A549 (cell line): Measurements from ENCODE around the gene CMTM3. TPM values are rescaled to one million over a fixed set of nuclear protein-coding genes. Genes with fewer than 3 reads are reported as not detected.
"Not testable (repeated sequence)": the region's sequence is repeated elsewhere in the genome, so short reads cannot be mapped to it uniquely, and the experiment has no call there.

Experiments
- ATAC-seq, 2 experiments: fragments of 200-7000 bp in 1 of 2; fragments of >200 bp in 1 of 2; cut with Nextera tagmentation in 1 of 2; cut with Tn5 transposase in 1 of 2; 3 replicates each; pipeline versions ENCODE4 v1.8.0 to v1.9.1; 2018 to 2020; ENCODE audit warnings: mild to moderate bottlenecking in 1 of 2, moderate library complexity in 1 of 2
- CTCF ChIA-PET: fragments of 300-600 bp; sonication (Branson Sonifier 250); formaldehyde crosslinking; extraction: SDS; loops from one replicate; lab custom pipeline; 2021; ENCODE audit warnings: antibody characterized with exemption, inconsistent platforms; lab: Yijun Ruan, JAX
- POLR2A ChIA-PET: fragments of 350-600 bp; formaldehyde crosslinking; extraction: SDS; loops from one replicate; lab custom pipeline; 2021; ENCODE audit warnings: antibody characterized with exemption, inconsistent platforms; lab: Yijun Ruan, JAX
- DNase-seq, 2 experiments: peaks; one replicate each; pipeline versions ENCODE4 v3.0.0 to v3.0.0-alpha.2; 2011 to 2016; ENCODE audit warnings: low read depth in 1 of 2, low spot score in 1 of 2
- FAIRE-seq: peaks from 2 replicates; lab custom pipeline; 2011; peaks lifted over from hg19 to GRCh38; lab: Jason Lieb, UNC
- H3K27ac ChIP-seq, 2 experiments: fragments of >200 bp; sonication (Bioruptor Twin); formaldehyde crosslinking; 3 replicates each; pipeline ENCODE4 v1.5.1; 2016 to 2017
- H3K4me1 ChIP-seq: fragments of >200 bp; sonication (Bioruptor Twin); formaldehyde crosslinking; 3 replicates; pipeline ENCODE4 v1.6.1; 2016
- H3K4me2 ChIP-seq: fragments of >200 bp; sonication (Bioruptor Twin); formaldehyde crosslinking; 3 replicates; pipeline ENCODE4 v1.6.1; 2016
- H3K4me3 ChIP-seq: fragments of >200 bp; sonication (Bioruptor Twin); formaldehyde crosslinking; 3 replicates; pipeline ENCODE4 v1.5.1; 2016
- H3K9me3 ChIP-seq: fragments of >200 bp; sonication (Bioruptor Twin); formaldehyde crosslinking; 3 replicates; pipeline ENCODE4 v1.6.1; 2016
- CBX2 ChIP-seq: fragments of 200-600 bp; sonication (generic); IDR thresholded peaks from 2 replicates; pipeline ENCODE4 v1.6.1; 2016; ENCODE audit warnings: low read depth, mild to moderate bottlenecking, borderline replicate concordance
- CHD2 ChIP-seq: fragments of 150-350 bp; IDR thresholded peaks from 2 replicates; pipeline ENCODE4 v1.6.1; 2014; ENCODE audit warnings: low read length; ENCODE audit not compliant: partially characterized antibody
- CHD4 ChIP-seq: fragments of 200-600 bp; sonication (generic); IDR thresholded peaks from 2 replicates; pipeline ENCODE4 v1.6.1; 2016; ENCODE audit warnings: antibody characterized with exemption, mild to moderate bottlenecking, borderline replicate concordance
- ESRRA ChIP-seq: fragments of 150-350 bp; IDR thresholded peaks from 2 replicates; pipeline ENCODE4 v1.6.1; 2014; ENCODE audit warnings: mild to moderate bottlenecking, low read length, borderline replicate concordance
- FOSL2 ChIP-seq, 2 experiments: fragments of 450-650 bp in 1 of 2; fragments of >200 bp in 1 of 2; sonication (Bioruptor Twin) in 1 of 2; formaldehyde crosslinking; IDR thresholded peaks; 2 replicates each; pipeline versions ENCODE4 v1.5.0 to v1.6.1; 2016 to 2020; ENCODE audit warnings: mild to moderate bottlenecking in 1 of 2, moderate library complexity in 1 of 2
- HOXA7 ChIP-seq: fragments of 250-450 bp; sonication (Bioruptor Pico); IDR thresholded peaks from 2 replicates; pipeline ENCODE4 v1.5.0; 2020; ENCODE audit warnings: mild to moderate bottlenecking, moderate library complexity
- HOXB5 ChIP-seq: fragments of 250-450 bp; sonication (Bioruptor Pico); IDR thresholded peaks from 2 replicates; pipeline ENCODE4 v1.5.0; 2020; ENCODE audit warnings: mild to moderate bottlenecking, moderate library complexity
- JUN ChIP-seq, 2 experiments: fragments of >200 bp; sonication (Bioruptor Twin); formaldehyde crosslinking; IDR thresholded peaks; 2 replicates in 1 of 2; 3 replicates in 1 of 2; pipeline ENCODE4 v1.6.1; 2016 to 2017
- MAFK ChIP-seq: fragments of 450-650 bp; IDR thresholded peaks from 2 replicates; pipeline ENCODE4 v1.6.1; 2014; ENCODE audit not compliant: partially characterized antibody
- MYC ChIP-seq: IDR thresholded peaks from 2 replicates; pipeline ENCODE4 v1.6.1; 2012; ENCODE audit warnings: mild to moderate bottlenecking, inconsistent platforms, low read length, improper control_type of control experiment, borderline replicate concordance
- NFE2L2 ChIP-seq: fragments of 150-350 bp; conservative IDR thresholded peaks from 2 replicates; pipeline ENCODE4 v1.6.1; 2014; ENCODE audit warnings: low read length
- NR3C1 ChIP-seq: fragments of >200 bp; sonication (Bioruptor Twin); formaldehyde crosslinking; IDR thresholded peaks from 3 replicates; pipeline ENCODE4 v1.6.1; 2017
- RAD21 ChIP-seq, 2 experiments: fragments of >200 bp in 1 of 2; sonication (Bioruptor Twin) in 1 of 2; formaldehyde crosslinking in 1 of 2; IDR thresholded peaks in 1 of 2; conservative IDR thresholded peaks in 1 of 2; 2 replicates in 1 of 2; 3 replicates in 1 of 2; pipeline ENCODE4 v1.6.1; 2012 to 2018; ENCODE audit warnings: inconsistent platforms in 1 of 2
- RCOR1 ChIP-seq: fragments of 150-350 bp; IDR thresholded peaks from 2 replicates; pipeline ENCODE4 v1.6.1; 2014; ENCODE audit warnings: antibody characterized with exemption, low read length, low read depth
- RFX5 ChIP-seq: fragments of 450-650 bp; IDR thresholded peaks from 2 replicates; pipeline ENCODE4 v1.7.1; 2014; ENCODE audit warnings: antibody characterized with exemption, mild to moderate bottlenecking, moderate library complexity
- ZFP36 ChIP-seq: fragments of 450-650 bp; IDR thresholded peaks from 2 replicates; pipeline ENCODE4 v1.6.1; 2014; ENCODE audit warnings: borderline replicate concordance; ENCODE audit not compliant: partially characterized antibody
- ZNF302 ChIP-seq: fragments of 250-450 bp; sonication (Bioruptor Pico); IDR thresholded peaks from 2 replicates; pipeline ENCODE4 v1.9.0; 2021; ENCODE audit warnings: inconsistent platforms, mild to moderate bottlenecking, moderate library complexity
- ZSCAN20 ChIP-seq: fragments of 250-450 bp; sonication (Bioruptor Pico); IDR thresholded peaks from 2 replicates; pipeline ENCODE4 v1.8.0; 2022; ENCODE audit warnings: mild to moderate bottlenecking, moderate library complexity
- WGBS: methylation state at CpG from one replicate; pipeline ENCODE4 v1.1.6; 2017; ENCODE audit errors: missing lambda C conversion rate; 5-methylcytosine and 5-hydroxymethylcytosine counted together
- polyA plus RNA-seq, 4 experiments: library from polyadenylated mRNA; depleted of rRNA in 3 of 4; stranded (reverse); fragments of >200 nt; fragmentation: RNase III in 1 of 4; extraction: RNeasy Plus Mini Kit Qiagen cat#74134 plus additional on column Dnase treatment in 1 of 4; gene quantifications; 2 replicates in 3 of 4; 3 replicates in 1 of 4; pipeline ENCODE4 v1.2.3, GENCODE V29; 2011 to 2017
- TF ChIP-seq, protein P1 (sequence below): fragments of >200 bp; sonication (Bioruptor Twin); formaldehyde crosslinking; IDR thresholded peaks from 3 replicates; pipeline ENCODE4 v1.6.1; 2016
- TF ChIP-seq, protein P2 (sequence below): IDR thresholded peaks from 2 replicates; pipeline ENCODE4 v1.6.1; 2012

The CMTM3 gene
- polyA plus RNA-seq, 2 of the 4 experiments (the other 2 are of a cell fraction): 36.0 to 36.1 TPM

- POLR2A ChIA-PET: interaction anchor here (0.8 to 1.3 kb wide), 3 partner anchors 10 to 170 kb away, joined by 3 to 8 read pairs (median 4); partner anchors contain the start of genes CMTM3 and NAE1
These were observed 56.1 kb downstream of the CMTM3 start for GRCh38 chr16:66660422-66661209.

DNA sequence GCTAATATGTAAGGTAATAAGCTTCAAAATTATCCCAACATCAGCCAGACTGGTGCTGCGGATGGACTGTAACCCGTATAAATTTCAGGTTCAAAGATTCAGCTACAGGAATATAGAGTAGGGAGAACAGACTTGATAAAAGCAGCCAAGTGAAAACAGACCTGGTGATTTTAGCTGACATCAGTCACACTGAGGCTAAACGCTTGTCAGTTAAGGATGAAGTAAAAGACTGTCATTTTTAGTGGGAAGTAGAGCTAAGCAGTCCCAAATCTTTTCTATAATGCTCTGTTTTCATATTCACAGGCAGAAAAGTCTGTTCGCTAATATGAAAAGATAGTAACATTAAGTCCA lies 56.7 kb downstream of the CMTM3 start:
- 48% methylated on average over 4 of the region's 4 CpGs for WGBS
- no peaks in the 10 kb centered on the region for H3K9me3 ChIP-seq
- H3K4me2 ChIP-seq: peak overlapping the region; percentile 72
- H3K4me3 ChIP-seq: no peak overlapping the region
- TF ChIP-seq HOXA7 (CRISPR knock-in tag) (no peak), ESRRA (no peak), CHD4 (no peak), MAFK (no peak), CBX2 (no peak), NR3C1 (no peak), CHD2 (no peak), ZNF302 (CRISPR knock-in tag) (no peak), MYC (no peak), NFE2L2 (no peak), RFX5 (no peak)
- TF ChIP-seq, protein P1, sequence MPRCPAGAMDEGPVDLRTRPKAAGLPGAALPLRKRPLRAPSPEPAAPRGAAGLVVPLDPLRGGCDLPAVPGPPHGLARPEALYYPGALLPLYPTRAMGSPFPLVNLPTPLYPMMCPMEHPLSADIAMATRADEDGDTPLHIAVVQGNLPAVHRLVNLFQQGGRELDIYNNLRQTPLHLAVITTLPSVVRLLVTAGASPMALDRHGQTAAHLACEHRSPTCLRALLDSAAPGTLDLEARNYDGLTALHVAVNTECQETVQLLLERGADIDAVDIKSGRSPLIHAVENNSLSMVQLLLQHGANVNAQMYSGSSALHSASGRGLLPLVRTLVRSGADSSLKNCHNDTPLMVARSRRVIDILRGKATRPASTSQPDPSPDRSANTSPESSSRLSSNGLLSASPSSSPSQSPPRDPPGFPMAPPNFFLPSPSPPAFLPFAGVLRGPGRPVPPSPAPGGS: no peak
- H3K4me1 ChIP-seq: peaks cover 30% of the 10 kb centered on the region
- ChIA-PET POLR2A (interaction anchor here (0.8 to 1.3 kb wide), 3 partner anchors 10 to 170 kb away, joined by 3 to 8 read pairs (median 4); partner anchors contain the start of genes CMTM3 and NAE1), CTCF (interaction anchor here (0.9 to 9.7 kb wide), 24 partner anchors 9 to 254 kb away, joined by 3 to 74 read pairs (median 8); partner anchors contain the start of gene CMTM4)
- ATAC-seq: peak in 1 of 2 experiments; percentile 35; a peak in 3 of 6 replicates
- H3K27ac ChIP-seq: peak overlapping the region; percentile 72 to 86
- DNase-seq: no peak
- FAIRE-seq: no peak

More at GRCh38 chr16:66660422-66661209, 56.1 kb downstream of the CMTM3 start:
- H3K4me2 ChIP-seq: peak overlapping the region; percentile 72
- FAIRE-seq (no peak), ATAC-seq (peak; percentile 96 to 97), DNase-seq (peak; percentile 72 to 84)
- TF ChIP-seq NFE2L2 (peak; percentile 35; the same call in 1 of the 2 replicates), MAFK (peak; percentile 93), ZSCAN20 (no peak), HOXB5 (CRISPR knock-in tag) (no peak), RCOR1 (no peak), JUN (IDR thresholded peaks at IDR 0.05) (no peak), RAD21 (conservative IDR thresholded peaks at IDR 0.05 in 1 of 2, IDR thresholded peaks at IDR 0.05 in 1 of 2) (0 out of 5 replicates have a peak, but pooled peaks of 1 of the 2 experiments have one; percentile 24), FOSL2 (IDR thresholded peaks at IDR 0.05) (no peak), FOSL2 (CRISPR knock-in tag; IDR thresholded peaks at IDR 0.05) (peak; percentile 29; the same call in 1 of the 2 replicates), ZFP36 (no peak)
- TF ChIP-seq, protein P2, sequence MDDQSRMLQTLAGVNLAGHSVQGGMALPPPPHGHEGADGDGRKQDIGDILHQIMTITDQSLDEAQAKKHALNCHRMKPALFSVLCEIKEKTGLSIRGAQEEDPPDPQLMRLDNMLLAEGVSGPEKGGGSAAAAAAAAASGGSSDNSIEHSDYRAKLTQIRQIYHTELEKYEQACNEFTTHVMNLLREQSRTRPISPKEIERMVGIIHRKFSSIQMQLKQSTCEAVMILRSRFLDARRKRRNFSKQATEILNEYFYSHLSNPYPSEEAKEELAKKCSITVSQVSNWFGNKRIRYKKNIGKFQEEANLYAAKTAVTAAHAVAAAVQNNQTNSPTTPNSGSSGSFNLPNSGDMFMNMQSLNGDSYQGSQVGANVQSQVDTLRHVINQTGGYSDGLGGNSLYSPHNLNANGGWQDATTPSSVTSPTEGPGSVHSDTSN: no peak
- H3K4me1 ChIP-seq: peaks cover 30% of the 10 kb centered on the region
- peak overlapping the region; percentile 72 to 86 for H3K27ac ChIP-seq
- no peaks in the 10 kb centered on the region for H3K9me3 ChIP-seq
- peak overlapping the region; percentile 5; the same call in 1 of the 3 replicates for H3K4me3 ChIP-seq
- CTCF ChIA-PET: interaction anchor here (0.9 to 9.7 kb wide), 22 partner anchors 8 to 254 kb away, joined by 3 to 74 read pairs (median 12); partner anchors contain the start of gene CMTM4
- 4% methylated on average over 9 of the region's 9 CpGs for WGBS

GRCh38 chr16:66661671-66662346 lies 57.3 kb downstream of the CMTM3 start:
- 47% methylated on average over 6 of the region's 6 CpGs for WGBS
- DNase-seq, H3K9me3 ChIP-seq, FAIRE-seq, H3K4me3 ChIP-seq: not testable (repeated sequence)
- ChIA-PET POLR2A (interaction anchor here (0.8 to 1.3 kb wide), 3 partner anchors 58 to 206 kb away, joined by 3 to 5 read pairs (median 4); partner anchors contain the start of genes CMTM3 and NAE1), CTCF (interaction anchor here (0.8 to 9.7 kb wide), 26 partner anchors 9 to 256 kb away, joined by 3 to 74 read pairs (median 8); partner anchors contain the start of genes CA7 and CMTM4)
- ATAC-seq: peak; percentile 1 to 28; a peak in 3 of 6 replicates
- Histone ChIP-seq H3K4me1 (peaks cover 30% of the 10 kb centered on the region), H3K27ac (peak overlapping the region; percentile 72 to 86), H3K4me2 (peak overlapping the region; percentile 72)
